Measurements from ENCODE around the gene GABRB2. TPM values are rescaled to one million over a fixed set of nuclear protein-coding genes. Genes with fewer than 3 reads are reported as not detected.

The GABRB2 gene
- total and polyA plus RNA-seq, 12 donors = under 0.01 to 0.42 (median 0.18) TPM; not detected in 2

DNA sequence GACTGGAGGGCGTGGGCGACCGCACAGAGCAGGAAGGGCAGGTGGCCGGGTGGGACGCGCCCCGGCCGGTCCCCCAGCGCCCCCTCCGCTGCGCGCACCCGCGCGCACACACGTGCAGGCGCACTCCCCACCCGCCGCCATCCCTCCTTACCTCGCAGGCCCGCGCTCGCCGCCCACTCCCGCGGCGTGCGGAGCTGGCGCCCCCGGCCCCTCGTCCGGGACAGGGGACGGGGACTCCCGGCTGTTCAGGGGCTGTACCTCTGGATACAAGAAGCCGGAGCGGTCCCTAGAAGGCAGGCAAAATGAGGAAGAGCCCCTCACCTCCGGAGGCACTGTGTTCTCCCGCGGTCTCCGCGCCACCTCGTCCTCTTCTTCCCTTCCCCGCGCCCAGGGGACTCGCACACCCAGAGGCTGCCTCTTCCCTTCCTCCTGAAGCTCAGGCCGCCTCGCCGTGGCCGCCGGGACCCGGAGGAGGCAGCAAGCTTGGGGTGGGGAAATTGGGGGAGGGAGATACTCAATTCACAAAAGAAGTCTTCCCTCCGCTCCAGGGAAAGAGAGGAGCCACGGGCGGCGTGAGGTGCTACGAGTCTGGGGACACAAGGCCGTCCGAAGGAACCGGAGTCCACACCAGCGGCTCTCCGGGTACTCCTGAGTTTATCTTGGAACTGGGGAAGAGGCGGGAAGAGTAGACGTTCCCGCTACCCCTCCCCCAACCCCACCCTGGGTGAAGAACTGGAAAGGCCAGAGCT, 1.4 kb upstream of the GABRB2 start:
- ATAC-seq (no peak), DNase-seq (no peak)
- 1% methylated on average over 55 to 64 of the region's 64 CpGs for WGBS, 2 donors

DNA sequence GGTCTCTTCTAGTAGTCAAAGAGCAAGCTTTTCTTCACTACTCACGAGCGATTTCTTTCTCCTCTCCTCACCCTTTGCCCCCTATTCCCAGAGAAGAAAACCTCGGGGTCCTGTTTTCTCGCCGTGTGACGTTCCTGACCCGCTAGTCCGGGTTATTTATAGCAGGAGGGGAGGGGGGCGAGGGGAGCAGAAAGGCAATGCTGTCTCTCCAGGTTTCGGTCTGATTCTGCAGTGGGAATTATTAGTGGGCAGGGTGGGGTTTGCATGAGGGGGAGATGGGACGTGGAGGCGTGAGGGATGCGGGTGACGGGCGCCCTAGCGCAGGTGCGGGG, 847 bp upstream of the GABRB2 start:
- DNase-seq = no peak

More for the DNA sequence above, 1.4 kb upstream of the GABRB2 start:
- peaks cover 4 to 81% (median 58%) of the 10 kb centered on the region in 7 donors for H3K27me3 ChIP-seq
- intact Hi-C loops (cut with DNase I) = loop anchor here in 2 of 10 donors (10.0 kb wide), 2 partner anchors 1797 to 1857 kb away; no protein-coding TSS in a partner anchor
- no peak overlapping the region for H3K27ac ChIP-seq
- no peaks in the 10 kb centered on the region for H3K9me3 ChIP-seq
- no peaks in the 10 kb centered on the region for H3K36me3 ChIP-seq
- TF ChIP-seq, protein P1, sequence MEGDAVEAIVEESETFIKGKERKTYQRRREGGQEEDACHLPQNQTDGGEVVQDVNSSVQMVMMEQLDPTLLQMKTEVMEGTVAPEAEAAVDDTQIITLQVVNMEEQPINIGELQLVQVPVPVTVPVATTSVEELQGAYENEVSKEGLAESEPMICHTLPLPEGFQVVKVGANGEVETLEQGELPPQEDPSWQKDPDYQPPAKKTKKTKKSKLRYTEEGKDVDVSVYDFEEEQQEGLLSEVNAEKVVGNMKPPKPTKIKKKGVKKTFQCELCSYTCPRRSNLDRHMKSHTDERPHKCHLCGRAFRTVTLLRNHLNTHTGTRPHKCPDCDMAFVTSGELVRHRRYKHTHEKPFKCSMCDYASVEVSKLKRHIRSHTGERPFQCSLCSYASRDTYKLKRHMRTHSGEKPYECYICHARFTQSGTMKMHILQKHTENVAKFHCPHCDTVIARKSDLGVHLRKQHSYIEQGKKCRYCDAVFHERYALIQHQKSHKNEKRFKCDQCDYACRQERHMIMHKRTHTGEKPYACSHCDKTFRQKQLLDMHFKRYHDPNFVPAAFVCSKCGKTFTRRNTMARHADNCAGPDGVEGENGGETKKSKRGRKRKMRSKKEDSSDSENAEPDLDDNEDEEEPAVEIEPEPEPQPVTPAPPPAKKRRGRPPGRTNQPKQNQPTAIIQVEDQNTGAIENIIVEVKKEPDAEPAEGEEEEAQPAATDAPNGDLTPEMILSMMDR (IDR thresholded peaks at IDR 0.05) = no peak
- peak overlapping the region in 9 of 10 donors; percentile 3 to 51 (median 43) for H3K4me3 ChIP-seq
- H3K4me1 ChIP-seq = peaks cover 0 to 27% (median 16%) of the 10 kb centered on the region in 9 donors

DNA sequence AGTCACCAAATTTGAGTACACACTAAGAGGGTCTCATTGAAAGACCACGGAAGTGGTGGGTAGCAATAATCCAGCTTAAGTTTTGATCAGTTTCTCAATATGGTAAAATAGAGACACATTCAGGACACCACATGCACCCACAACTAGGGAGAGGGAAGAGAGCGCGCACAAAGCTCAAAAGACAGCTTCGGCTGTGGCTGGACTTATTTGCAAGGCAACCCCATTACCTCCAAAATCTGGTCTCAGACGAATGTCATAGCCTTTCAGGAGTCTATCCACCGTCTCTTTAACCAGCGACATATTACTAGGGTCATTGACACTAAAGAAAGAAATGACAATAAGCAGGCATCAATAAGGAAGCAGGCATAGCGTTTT, 443 bp downstream of the GABRB2 start:
- Histone ChIP-seq H3K27ac (no peak overlapping the region), H3K36me3 (no peaks in the 10 kb centered on the region), H3K4me1 (peaks cover 0 to 27% (median 16%) of the 10 kb centered on the region in 9 donors), H3K4me3 (peak overlapping the region in 8 of 10 donors; percentile 28 to 51 (median 45)), H3K27me3 (peaks cover 4 to 94% (median 58%) of the 10 kb centered on the region in 7 donors), H3K9me3 (peaks cover 0 to 3% (median 0%) of the 10 kb centered on the region in 11 donors)
- DNase-seq (no peak), ATAC-seq (no peak)
- TF ChIP-seq, protein P1 (IDR thresholded peaks at IDR 0.05) = no peak
- WGBS, 2 donors = 4 to 5% methylated on average over 8 of the region's 8 CpGs
- intact Hi-C loops (cut with DNase I) = loop anchor here in 2 of 10 donors (10.0 kb wide), 2 partner anchors 1799 to 1859 kb away; no protein-coding TSS in a partner anchor

More for the DNA sequence above, 847 bp upstream of the GABRB2 start:
- Histone ChIP-seq H3K4me1 (peaks cover 0 to 27% (median 16%) of the 10 kb centered on the region in 9 donors), H3K4me3 (peak overlapping the region in 9 of 10 donors; percentile 3 to 51 (median 43)), H3K9me3 (no peaks in the 10 kb centered on the region), H3K36me3 (no peaks in the 10 kb centered on the region), H3K27me3 (peaks cover 4 to 87% (median 58%) of the 10 kb centered on the region in 7 donors), H3K27ac (no peak overlapping the region)
- intact Hi-C loops (cut with DNase I) = loop anchor here in 2 of 10 donors (10.0 kb wide), 2 partner anchors 1797 to 1857 kb away; no protein-coding TSS in a partner anchor
- WGBS, 2 donors = 1 to 2% methylated on average over 17 of the region's 17 CpGs
- no peak for ATAC-seq
- TF ChIP-seq, protein P1 (IDR thresholded peaks at IDR 0.05) = no peak

DNA sequence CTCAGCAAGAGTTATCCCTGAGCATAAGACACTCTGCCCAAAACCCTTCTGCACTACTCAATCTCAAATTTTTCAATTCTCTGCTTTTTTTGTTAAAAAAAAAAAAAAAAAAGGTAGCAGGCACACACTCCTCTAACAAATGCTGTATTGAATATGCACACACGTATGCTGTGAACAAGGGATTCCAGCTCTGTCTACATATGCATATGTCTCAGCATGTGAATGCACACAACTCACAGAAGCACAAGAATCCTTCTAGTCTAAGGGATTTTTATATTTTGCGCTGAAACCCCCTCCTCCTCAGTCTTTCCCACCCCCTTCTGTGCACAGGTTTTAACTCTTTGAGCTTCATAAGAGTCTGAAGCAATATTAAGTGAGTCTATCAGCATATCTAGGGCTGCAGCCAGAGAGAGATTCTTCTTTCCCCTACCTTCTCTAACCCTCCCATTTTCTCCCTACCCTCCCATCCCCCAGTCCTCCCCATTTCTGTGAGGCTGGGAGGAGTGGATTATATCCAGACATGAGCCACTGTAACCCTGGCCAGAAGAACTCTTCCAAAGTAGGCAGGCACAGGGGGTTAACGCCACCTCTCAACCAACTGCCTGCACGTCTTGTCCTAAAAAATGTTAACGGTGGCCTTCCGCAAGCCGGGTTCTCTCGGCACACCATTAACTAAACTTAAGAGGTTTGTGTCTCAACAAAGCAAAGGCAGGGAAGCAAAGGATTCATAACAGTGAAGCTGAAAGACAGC, 1.0 kb downstream of the GABRB2 start:
- ATAC-seq = no peak
- WGBS, 2 donors = 9 to 13% methylated on average over 8 of the region's 8 CpGs

More for the DNA sequence above, 1.0 kb downstream of the GABRB2 start:
- Histone ChIP-seq H3K9me3 (peaks cover 0 to 3% (median 0%) of the 10 kb centered on the region in 11 donors), H3K36me3 (no peaks in the 10 kb centered on the region), H3K4me3 (peak overlapping the region in 1 of 10 donors; percentile 33), H3K27me3 (peaks cover 4 to 90% (median 58%) of the 10 kb centered on the region in 7 donors), H3K4me1 (peaks cover 0 to 27% (median 16%) of the 10 kb centered on the region in 9 donors), H3K27ac (no peak overlapping the region)
- TF ChIP-seq, protein P1 (IDR thresholded peaks at IDR 0.05) = no peak
- DNase-seq = no peak
- intact Hi-C loops (cut with DNase I) = loop anchor here in 2 of 10 donors (10.0 kb wide), 2 partner anchors 1799 to 1859 kb away; no protein-coding TSS in a partner anchor

Measured in heart right ventricle (tissue), 16 donors.